Vagina (tissue), 2 donors: Measurements from ENCODE around the gene HAPLN2.

ENCODE experiments used
- POLR2A ChIP-seq, 2 donors: fragments of 450-650 bp; IDR thresholded peaks; one replicate each; pipeline ENCODE4 v1.6.1; 2017; ENCODE audit warnings: antibody characterized with exemption in 2 of 2, mild to moderate bottlenecking in 2 of 2, moderate library complexity in 2 of 2
- TF ChIP-seq, protein P1 (sequence below), 3 experiments: fragments of 450-650 bp in 2 of 3; fragments of 200-600 bp in 1 of 3; sonication (generic) in 1 of 3; IDR thresholded peaks; one replicate each; pipeline ENCODE4 v1.5.1; 2017 to 2019; ENCODE audit warnings: antibody characterized with exemption in 3 of 3, mild to moderate bottlenecking in 2 of 3, moderate library complexity in 2 of 3

GRCh38 chr1:156629823-156630449 lies 10.7 kb downstream of the HAPLN2 start:
- TF ChIP-seq, protein P1, sequence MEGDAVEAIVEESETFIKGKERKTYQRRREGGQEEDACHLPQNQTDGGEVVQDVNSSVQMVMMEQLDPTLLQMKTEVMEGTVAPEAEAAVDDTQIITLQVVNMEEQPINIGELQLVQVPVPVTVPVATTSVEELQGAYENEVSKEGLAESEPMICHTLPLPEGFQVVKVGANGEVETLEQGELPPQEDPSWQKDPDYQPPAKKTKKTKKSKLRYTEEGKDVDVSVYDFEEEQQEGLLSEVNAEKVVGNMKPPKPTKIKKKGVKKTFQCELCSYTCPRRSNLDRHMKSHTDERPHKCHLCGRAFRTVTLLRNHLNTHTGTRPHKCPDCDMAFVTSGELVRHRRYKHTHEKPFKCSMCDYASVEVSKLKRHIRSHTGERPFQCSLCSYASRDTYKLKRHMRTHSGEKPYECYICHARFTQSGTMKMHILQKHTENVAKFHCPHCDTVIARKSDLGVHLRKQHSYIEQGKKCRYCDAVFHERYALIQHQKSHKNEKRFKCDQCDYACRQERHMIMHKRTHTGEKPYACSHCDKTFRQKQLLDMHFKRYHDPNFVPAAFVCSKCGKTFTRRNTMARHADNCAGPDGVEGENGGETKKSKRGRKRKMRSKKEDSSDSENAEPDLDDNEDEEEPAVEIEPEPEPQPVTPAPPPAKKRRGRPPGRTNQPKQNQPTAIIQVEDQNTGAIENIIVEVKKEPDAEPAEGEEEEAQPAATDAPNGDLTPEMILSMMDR (IDR thresholded peaks at IDR 0.05): no peak
- TF ChIP-seq POLR2A (IDR thresholded peaks at IDR 0.05): no peak
